Stomach smooth muscle (tissue), 2 donors: Measurements from ENCODE around the gene APEH.

ENCODE experiments used
- H3K27ac ChIP-seq: one replicate; pipeline ENCODE4 v1.7.0; 2013; ENCODE audit warnings: mild to moderate bottlenecking, low read length, inconsistent platforms
- H3K27me3 ChIP-seq, 2 donors: one replicate each; pipeline ENCODE4 v1.7.0; 2013; ENCODE audit warnings: low read length in 2 of 2; ENCODE audit not compliant: insufficient read depth in 2 of 2, control insufficient read depth in 1 of 2
- H3K36me3 ChIP-seq, 2 donors: one replicate each; pipeline ENCODE4 v1.7.0; 2013; ENCODE audit warnings: low read length in 2 of 2; ENCODE audit not compliant: control insufficient read depth in 2 of 2, insufficient read depth in 2 of 2
- H3K4me1 ChIP-seq: one replicate; pipeline ENCODE4 v1.7.0; 2013; ENCODE audit warnings: low read length; ENCODE audit not compliant: control insufficient read depth, insufficient read depth
- H3K4me3 ChIP-seq, 2 donors: one replicate each; pipeline ENCODE4 v1.7.0; 2013; ENCODE audit warnings: low read length in 2 of 2
- H3K9ac ChIP-seq, 2 donors: one replicate each; pipeline ENCODE4 v1.7.0; 2013; ENCODE audit warnings: low read length in 2 of 2, mild to moderate bottlenecking in 1 of 2
- H3K9me3 ChIP-seq, 2 donors: one replicate each; pipeline ENCODE4 v1.7.0; 2013; ENCODE audit warnings: low read length in 2 of 2; ENCODE audit not compliant: control insufficient read depth in 2 of 2
- donor health status: healthy.
- donor health status: Pancreatic carcinoma.

Gene APEH

DNA sequence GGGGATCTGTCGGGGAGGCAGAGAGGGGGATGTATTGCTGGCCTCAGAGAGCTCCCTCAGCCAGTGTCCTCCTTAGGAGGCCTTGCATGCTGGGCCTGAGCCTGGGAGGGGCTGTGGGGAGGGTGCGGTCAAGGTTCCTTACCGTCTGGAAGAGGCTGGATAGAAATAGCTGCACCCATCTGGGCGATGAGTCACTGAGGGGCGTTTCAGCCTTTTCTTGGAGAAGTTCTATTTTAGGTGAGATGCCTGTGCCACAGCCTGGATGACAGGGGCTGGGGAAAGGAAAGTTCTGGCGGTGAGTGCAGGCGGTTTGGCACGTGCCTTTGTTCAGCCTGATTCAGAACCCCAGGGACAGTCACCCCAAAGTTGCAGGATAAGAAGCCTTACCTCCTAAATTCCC is 35.7 kb upstream of the APEH start:
- H3K27ac ChIP-seq, result no peak overlapping the region
- H3K9ac ChIP-seq, result no peak overlapping the region
- H3K9me3 ChIP-seq, result no peaks in the 10 kb centered on the region
- H3K4me1 ChIP-seq, result no peaks in the 10 kb centered on the region
- no peaks in the 10 kb centered on the region for H3K27me3 ChIP-seq
- no peaks in the 10 kb centered on the region for H3K36me3 ChIP-seq
- H3K4me3 ChIP-seq, result no peak overlapping the region

DNA sequence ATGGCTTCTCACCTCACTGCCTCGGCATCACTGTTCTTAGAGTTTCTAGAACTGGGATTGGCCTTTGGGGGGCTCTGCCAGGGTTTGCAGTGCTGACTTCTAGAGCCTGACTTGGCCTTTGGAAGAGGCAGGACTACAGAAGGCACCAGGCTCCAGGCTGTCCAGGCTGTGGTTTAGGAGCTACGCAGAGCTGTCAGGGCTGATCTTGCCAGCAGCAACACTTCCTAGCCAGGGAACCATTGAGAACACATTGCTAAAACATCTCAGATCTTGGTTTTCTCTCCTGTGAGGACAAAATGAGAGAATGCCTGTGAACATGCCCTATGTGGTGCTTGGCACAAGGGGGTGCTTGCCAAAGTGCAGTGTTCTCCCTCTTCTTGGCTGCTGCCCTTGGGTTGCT is 34.6 kb upstream of the APEH start:
- Histone ChIP-seq H3K27ac (no peak overlapping the region), H3K36me3 (no peaks in the 10 kb centered on the region), H3K4me3 (no peak overlapping the region), H3K9me3 (no peaks in the 10 kb centered on the region), H3K9ac (no peak overlapping the region), H3K4me1 (no peaks in the 10 kb centered on the region), H3K27me3 (no peaks in the 10 kb centered on the region)

DNA sequence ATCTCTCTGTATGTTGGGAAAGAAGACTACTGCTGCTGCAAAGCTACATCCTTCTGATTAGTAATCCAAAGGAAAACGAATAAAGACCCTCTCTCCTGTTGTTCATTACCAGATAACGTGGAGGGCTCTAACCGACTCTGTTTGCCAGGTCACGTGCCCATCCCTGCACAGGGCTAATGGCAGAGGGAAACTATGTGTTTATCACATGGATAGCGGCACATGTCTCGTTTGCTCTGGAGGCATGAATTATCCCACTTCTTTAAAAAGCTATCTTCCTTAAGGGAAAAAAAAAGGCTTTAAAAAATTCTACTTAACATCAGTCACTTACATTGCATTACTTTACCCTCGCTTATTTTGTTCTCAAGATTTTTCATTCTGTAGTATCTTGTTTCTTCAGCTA is 32.9 kb upstream of the APEH start:
- no peak overlapping the region for H3K9ac ChIP-seq

DNA sequence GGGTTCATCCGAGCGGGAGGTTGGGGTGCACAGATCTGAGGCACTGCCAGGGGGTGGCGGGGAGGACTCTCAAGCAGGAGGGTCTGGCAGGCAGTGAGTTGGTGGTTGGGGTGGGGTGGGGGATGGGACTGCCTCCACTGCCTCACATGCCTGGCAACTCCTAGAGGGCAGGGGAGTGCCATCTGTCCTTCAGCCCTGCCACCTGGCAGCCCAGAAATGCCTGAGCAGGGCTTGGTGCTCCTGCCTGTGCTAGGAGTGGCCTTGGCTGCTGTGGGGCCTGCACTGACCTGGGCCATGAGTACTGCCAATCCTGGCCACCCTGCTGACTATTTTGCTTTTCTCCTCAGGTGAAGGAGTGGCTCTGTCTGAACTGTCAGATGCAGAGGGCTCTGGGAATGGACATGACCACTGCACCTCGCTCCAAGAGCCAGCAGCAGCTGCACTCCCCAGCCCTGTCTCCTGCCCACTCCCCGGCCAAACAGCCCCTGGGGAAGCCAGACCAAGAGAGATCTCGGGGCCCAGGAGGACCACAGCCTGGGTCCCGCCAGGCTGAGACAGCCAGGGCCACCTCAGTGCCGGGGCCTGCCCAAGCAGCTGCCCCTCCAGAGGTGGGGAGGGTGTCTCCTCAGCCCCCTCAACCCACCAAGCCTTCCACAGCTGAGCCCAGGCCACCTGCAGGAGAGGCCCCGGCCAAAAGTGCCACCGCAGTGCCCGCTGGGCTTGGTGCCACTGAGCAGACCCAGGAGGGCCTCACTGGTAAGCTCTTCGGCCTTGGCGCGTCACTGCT is 32.0 kb upstream of the APEH start:
- no peaks in the 10 kb centered on the region for H3K36me3 ChIP-seq
- no peak overlapping the region for H3K4me3 ChIP-seq
- H3K27ac ChIP-seq, result no peak overlapping the region
- no peaks in the 10 kb centered on the region for H3K27me3 ChIP-seq
- H3K4me1 ChIP-seq, result no peaks in the 10 kb centered on the region
- H3K9ac ChIP-seq, result no peak overlapping the region
- H3K9me3 ChIP-seq, result no peaks in the 10 kb centered on the region

More for the DNA sequence above, 32.9 kb upstream of the APEH start:
- Histone ChIP-seq H3K4me1 (no peaks in the 10 kb centered on the region), H3K27ac (no peak overlapping the region), H3K9me3 (no peaks in the 10 kb centered on the region), H3K27me3 (no peaks in the 10 kb centered on the region), H3K36me3 (no peaks in the 10 kb centered on the region), H3K4me3 (no peak overlapping the region)

DNA sequence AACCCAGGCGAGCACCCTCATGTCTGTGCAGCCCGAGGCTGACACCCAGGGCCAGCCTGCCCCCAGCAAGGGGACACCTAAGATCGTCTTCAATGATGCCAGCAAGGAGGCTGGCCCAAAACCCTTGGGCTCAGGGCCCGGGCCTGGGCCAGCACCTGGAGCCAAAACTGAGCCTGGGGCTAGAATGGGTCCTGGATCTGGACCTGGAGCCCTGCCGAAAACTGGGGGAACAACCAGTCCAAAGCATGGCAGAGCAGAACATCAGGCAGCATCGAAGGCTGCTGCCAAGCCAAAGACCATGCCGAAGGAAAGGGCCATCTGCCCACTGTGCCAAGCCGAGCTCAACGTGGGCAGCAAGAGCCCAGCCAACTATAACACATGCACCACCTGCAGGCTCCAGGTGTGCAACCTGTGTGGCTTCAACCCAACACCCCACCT is 31.4 kb upstream of the APEH start:
- Histone ChIP-seq H3K4me1 (no peaks in the 10 kb centered on the region), H3K9me3 (no peaks in the 10 kb centered on the region), H3K9ac (no peak overlapping the region), H3K27me3 (no peaks in the 10 kb centered on the region), H3K4me3 (no peak overlapping the region), H3K27ac (no peak overlapping the region), H3K36me3 (no peaks in the 10 kb centered on the region)

DNA sequence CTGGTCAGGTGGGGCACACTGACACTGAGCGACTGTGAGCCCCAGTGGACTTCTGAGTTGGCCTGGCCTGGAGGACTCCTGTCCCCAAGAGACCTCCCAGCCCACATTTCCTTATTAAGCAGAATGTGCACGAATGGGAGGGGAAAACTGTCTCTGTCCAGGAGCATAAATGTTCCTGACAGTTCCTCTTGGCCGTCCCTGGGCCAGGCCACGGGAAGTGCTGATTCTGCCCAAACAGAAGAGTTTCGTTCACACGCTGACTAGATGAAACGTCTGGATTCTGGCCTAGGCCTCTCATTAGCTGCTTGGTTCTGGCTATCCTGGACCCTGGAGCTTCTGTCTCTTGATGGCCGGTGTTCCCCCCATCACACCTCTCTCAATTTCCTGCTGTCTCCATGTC is 29.5 kb upstream of the APEH start:
- Histone ChIP-seq H3K27ac (no peak overlapping the region), H3K36me3 (no peaks in the 10 kb centered on the region), H3K9me3 (no peaks in the 10 kb centered on the region), H3K4me3 (no peak overlapping the region), H3K9ac (no peak overlapping the region), H3K27me3 (no peaks in the 10 kb centered on the region), H3K4me1 (no peaks in the 10 kb centered on the region)

DNA sequence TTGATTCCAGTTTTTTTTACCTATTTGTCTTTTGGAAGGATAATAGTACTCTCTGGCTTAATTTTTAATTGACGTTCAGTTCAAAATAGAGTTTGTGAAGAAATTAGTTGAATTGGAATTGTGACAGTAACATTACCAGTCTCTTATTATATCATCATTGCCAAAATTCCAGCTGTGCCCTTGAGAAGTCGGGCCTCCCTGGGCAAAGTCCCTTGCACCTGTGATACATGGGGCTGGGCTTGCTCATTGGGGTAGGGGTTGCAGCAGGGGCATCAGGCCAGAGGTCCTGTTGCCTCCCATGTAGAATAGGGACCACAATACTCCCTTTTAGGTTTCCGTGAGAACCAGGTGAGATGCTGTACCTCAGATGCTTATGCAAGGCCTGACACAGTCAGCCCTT is 27.9 kb upstream of the APEH start:
- Histone ChIP-seq H3K27me3 (no peaks in the 10 kb centered on the region), H3K4me3 (no peak overlapping the region), H3K9ac (no peak overlapping the region), H3K9me3 (no peaks in the 10 kb centered on the region), H3K36me3 (no peaks in the 10 kb centered on the region), H3K27ac (no peak overlapping the region), H3K4me1 (no peaks in the 10 kb centered on the region)

DNA sequence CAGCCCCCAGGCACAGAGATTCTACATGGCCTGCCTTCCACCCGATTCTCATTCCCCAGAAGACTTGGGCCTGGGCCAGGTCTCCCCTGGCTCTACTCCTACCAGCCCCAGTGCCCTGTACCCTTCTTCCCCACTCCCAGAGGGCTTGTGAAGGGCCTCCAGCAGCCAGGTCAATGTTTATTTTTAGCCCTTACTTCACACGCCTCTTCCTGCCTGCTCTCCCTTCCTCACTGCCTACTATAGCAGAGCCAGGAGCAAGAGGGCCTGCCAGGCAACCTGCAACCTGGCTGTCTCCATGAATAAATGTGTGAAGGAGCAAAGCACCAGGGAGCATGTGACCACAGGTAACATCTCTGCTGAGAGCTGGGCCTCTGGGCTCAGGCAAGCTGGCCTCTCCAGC is 26.4 kb upstream of the APEH start:
- Histone ChIP-seq H3K27me3 (no peaks in the 10 kb centered on the region), H3K27ac (no peak overlapping the region), H3K9me3 (no peaks in the 10 kb centered on the region), H3K4me3 (no peak overlapping the region), H3K36me3 (no peaks in the 10 kb centered on the region), H3K9ac (no peak overlapping the region), H3K4me1 (no peaks in the 10 kb centered on the region)

DNA sequence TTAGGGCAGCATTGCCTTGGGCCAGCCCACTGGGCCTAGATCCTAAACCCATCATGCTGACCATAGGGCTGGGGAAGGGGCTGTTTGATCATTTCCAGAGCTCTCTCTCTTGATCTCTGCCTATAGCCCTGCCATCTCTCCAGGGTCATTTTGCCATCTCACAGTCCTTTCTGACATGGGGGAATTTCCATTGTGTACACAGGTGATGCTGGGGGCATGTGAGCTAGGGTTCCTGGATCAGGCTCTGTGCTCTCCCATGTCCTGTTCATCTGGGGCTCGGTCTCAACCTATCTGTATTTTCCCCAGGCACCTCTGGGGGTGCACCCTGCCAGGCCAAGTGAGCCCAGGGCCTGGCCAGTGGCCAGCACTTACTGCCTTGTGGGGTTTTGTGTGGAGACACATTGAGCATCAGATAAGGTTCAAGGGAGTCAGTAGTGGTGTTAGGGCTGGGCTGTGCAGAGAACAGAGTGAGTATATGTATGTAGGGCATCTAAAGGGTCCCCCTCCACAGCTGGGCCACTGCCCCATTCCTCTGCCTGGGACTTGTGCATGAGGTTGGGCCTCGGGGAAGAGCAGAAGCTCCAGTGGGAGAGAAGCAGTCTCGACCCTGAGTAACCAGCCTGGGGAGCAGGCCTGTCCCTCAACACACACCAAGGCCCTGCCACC is 25.7 kb upstream of the APEH start:
- H3K9ac ChIP-seq, result no peak overlapping the region
- H3K27ac ChIP-seq, result no peak overlapping the region
- no peaks in the 10 kb centered on the region for H3K36me3 ChIP-seq
- no peak overlapping the region for H3K4me3 ChIP-seq
- no peaks in the 10 kb centered on the region for H3K9me3 ChIP-seq
- no peaks in the 10 kb centered on the region for H3K4me1 ChIP-seq
- H3K27me3 ChIP-seq, result no peaks in the 10 kb centered on the region

DNA sequence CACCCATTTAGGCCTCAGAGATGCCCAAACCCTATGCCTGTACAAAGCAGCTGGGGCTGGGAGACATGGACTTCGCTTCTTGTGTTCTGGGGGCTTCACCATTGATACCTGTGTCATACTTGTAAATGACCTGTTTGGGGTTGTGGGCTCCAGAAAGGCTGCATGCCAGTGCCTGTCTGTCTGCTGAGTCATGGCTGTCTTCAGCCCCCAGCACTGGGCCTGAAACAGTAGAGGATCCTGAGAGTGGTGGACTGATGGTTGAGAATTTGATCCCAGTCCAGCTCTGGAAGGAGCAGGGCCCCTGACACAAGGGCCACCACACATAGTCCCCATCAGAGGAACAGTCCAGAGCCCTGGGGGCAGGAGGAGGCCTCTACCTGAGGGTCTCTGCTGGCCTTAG is 24.6 kb upstream of the APEH start:
- H3K9ac ChIP-seq, result no peak overlapping the region
- no peak overlapping the region for H3K4me3 ChIP-seq
- H3K27me3 ChIP-seq, result no peaks in the 10 kb centered on the region
- no peaks in the 10 kb centered on the region for H3K36me3 ChIP-seq
- no peaks in the 10 kb centered on the region for H3K4me1 ChIP-seq
- no peaks in the 10 kb centered on the region for H3K9me3 ChIP-seq
- no peak overlapping the region for H3K27ac ChIP-seq

DNA sequence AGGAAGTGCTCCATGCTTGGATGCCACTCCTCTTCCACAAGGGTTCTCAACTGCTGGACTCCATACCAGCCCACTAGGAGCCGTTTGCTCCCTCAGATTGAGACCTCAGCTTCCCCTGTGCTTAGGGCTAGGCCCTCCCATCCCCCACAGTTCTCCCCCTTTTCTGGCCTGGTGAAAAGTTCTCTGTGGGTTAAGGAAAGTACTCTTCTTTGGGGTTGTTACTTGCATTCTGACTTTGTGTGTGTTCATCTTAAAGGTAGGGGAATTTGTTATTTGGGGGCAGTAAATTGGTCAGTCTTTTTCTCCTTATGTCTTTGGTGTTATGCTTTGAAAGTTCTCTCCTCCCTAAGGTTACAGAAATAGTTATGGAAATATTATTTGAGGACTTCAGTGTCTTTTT is 24.0 kb upstream of the APEH start:
- no peaks in the 10 kb centered on the region for H3K36me3 ChIP-seq
- no peaks in the 10 kb centered on the region for H3K27me3 ChIP-seq
- no peak overlapping the region for H3K9ac ChIP-seq
- H3K27ac ChIP-seq, result no peak overlapping the region
- H3K4me1 ChIP-seq, result no peaks in the 10 kb centered on the region
- no peaks in the 10 kb centered on the region for H3K9me3 ChIP-seq
- H3K4me3 ChIP-seq, result no peak overlapping the region
